Right lobe of liver (tissue), 4 donors: ENCODE measurements around the gene DAND5.

ENCODE experiments used
- CTCF ChIP-seq, 4 donors: fragments of 200-600 bp in 3 of 4; fragments of 450-650 bp in 1 of 4; IDR thresholded peaks; one replicate each; pipeline versions ENCODE4 v1.5.1 to v1.8.0; 2016 to 2022; ENCODE audit warnings: antibody characterized with exemption in 4 of 4, mild to moderate bottlenecking in 2 of 4
- POLR2A ChIP-seq: fragments of 450-650 bp; IDR thresholded peaks from one replicate; pipeline ENCODE4 v1.6.1; 2017; ENCODE audit warnings: antibody characterized with exemption, mild to moderate bottlenecking
- donor health status: DM: no; HTN: no; CAD: no.
- donor health status: DM: no; HTN: no; CAD: no.
- donor health status: DM: no; HTN: yes; CAD: no.

- no peak for TF ChIP-seq CTCF (IDR thresholded peaks at IDR 0.05)
- TF ChIP-seq POLR2A, result no peak
Measured at GRCh38 chr19:12939975-12940423, 29.4 kb upstream of the DAND5 start.
